HCT116 (cell line): ENCODE measurements around the gene HPN.
"Not testable (repeated sequence)": the region's sequence is repeated elsewhere in the genome, so short reads cannot be mapped to it uniquely, and the experiment has no call there.

Source experiments
- CBX3 ChIP-seq: IDR thresholded peaks from 2 replicates; pipeline ENCODE4 v1.6.1; 2012; ENCODE audit warnings: low read depth
- CTCF ChIP-seq, 3 experiments: fragments of 200-600 bp in 1 of 3; sonication (generic) in 1 of 3; IDR thresholded peaks in 2 of 3; conservative IDR thresholded peaks in 1 of 3; 2 replicates each; pipeline ENCODE4 v1.5.1; 2012 to 2017; ENCODE audit warnings: low read depth in 2 of 3, low read length in 2 of 3, antibody characterized with exemption in 1 of 3, borderline replicate concordance in 1 of 3, control low read depth in 1 of 3, mild to moderate bottlenecking in 1 of 3, mixed read lengths in 1 of 3, mixed run types in 1 of 3, moderate library complexity in 1 of 3; ENCODE audit not compliant: insufficient read depth in 1 of 3
- EGR1 ChIP-seq: IDR thresholded peaks from 2 replicates; pipeline ENCODE4 v1.6.1; 2012; ENCODE audit warnings: low read depth

GRCh38 chr19:35051268-35051667, 9.7 kb downstream of the HPN start:
- not testable (repeated sequence) for TF ChIP-seq CBX3; CTCF (IDR thresholded peaks at IDR 0.05 in 2 of 3, conservative IDR thresholded peaks at IDR 0.05 in 1 of 3; ENCODE audit: borderline replicate concordance in 1 of 3, insufficient read depth in 1 of 3, low read depth in 2 of 3, low read length in 2 of 3); EGR1
